ENCODE measurements around the gene KCNIP1.
A peak's percentile ranks its signal among the peaks of the same experiment; 100 is the strongest.

KCNIP1 gene

GRCh38 chr5:170484459-170484831, 19.4 kb upstream of the KCNIP1 start:
- TF ChIP-seq CTCF (conservative IDR thresholded peaks at IDR 0.05): no peak
- H3K27ac ChIP-seq: no peak overlapping the region

DNA sequence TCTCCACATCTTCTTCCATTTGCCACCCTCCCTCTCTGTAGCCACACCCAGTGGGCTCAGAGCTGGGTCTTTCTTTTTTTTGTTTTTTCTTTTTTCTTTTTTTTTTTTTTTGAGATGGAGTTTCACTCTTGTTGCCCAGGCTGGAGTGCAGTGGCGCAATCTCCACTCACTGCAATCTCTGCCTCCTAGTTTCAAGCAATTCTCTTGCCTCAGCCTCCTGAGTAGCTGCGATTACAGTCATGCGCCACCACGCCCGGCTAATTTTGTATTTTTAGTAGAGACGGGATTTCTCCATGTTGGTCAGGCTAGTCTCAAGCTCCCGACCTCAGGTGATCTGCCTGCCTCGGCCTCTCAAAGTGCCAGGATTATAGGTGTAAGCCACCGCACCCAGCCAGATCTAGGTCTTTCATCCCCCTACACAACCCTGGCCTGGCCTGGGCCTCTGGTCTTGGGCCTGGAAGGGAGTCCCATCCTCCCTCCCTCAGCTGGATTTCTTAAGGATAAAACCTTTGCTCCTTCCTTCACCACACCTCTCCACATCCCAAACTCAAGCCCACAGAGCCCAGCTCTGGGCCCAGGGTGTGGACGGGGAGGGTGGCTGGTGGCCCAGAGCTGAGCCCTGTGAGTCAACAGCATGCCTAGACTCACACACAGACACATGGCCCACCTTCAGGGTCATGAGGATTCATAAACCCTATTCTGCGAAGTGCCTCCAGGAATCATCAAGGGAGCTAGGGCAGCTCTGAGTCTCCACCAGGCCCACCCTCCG, 18.8 kb upstream of the KCNIP1 start:
- H3K27ac ChIP-seq: no peak overlapping the region
- no peak for TF ChIP-seq CTCF (conservative IDR thresholded peaks at IDR 0.05)

DNA sequence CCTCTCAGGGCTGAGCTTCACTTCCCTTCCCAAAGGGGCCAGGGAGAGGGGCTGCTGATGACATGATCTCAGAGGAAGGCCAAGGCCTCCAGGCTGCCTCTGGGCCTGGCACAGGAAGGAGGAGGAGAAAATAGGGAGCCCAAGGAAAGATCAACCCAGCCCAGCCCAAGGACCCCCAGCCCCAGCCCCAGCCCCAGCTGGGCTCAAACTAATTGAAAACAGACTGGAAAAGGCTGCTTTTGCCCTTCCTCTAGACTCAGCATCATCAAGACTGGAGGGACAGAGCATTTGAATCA, 18.3 kb upstream of the KCNIP1 start:
- H3K27ac ChIP-seq: no peak overlapping the region
- no peak for TF ChIP-seq CTCF (conservative IDR thresholded peaks at IDR 0.05)

DNA sequence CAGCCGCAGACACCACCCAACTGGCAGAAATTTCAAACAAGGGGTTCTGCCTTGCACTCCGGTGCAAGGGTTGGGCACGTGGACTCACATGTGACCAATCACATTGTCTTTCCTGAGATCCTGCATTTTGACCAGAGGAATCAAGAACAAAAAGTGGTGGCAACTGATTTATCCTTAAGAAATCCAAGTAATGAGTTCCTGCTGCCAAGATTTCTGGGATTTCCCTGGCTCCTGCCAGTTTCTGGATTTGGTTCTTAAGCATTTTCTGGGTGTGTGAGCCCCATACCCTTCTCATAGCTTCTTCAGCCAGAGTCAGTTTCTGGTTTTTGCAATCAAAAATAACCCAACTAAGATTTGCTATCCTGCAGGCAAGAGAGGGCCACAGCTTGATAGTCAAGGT, 17.4 kb upstream of the KCNIP1 start:
- no peak for TF ChIP-seq CTCF (conservative IDR thresholded peaks at IDR 0.05)
- H3K27ac ChIP-seq: no peak overlapping the region

- H3K27ac ChIP-seq: no peak overlapping the region
- TF ChIP-seq CTCF (conservative IDR thresholded peaks at IDR 0.05): no peak
Observed at GRCh38 chr5:170488570-170488969, 15.2 kb upstream of the KCNIP1 start.

- TF ChIP-seq CTCF (conservative IDR thresholded peaks at IDR 0.05): no peak
- no peak overlapping the region for H3K27ac ChIP-seq
Observed at GRCh38 chr5:170489199-170489598, 14.6 kb upstream of the KCNIP1 start.

- no peak for TF ChIP-seq CTCF (conservative IDR thresholded peaks at IDR 0.05)
- peak overlapping the region; percentile 33 for H3K27ac ChIP-seq
Observed at GRCh38 chr5:170490381-170490780, 13.4 kb upstream of the KCNIP1 start.
